Measurements from ENCODE around the gene IRF2. TPM values are rescaled to one million over a fixed set of nuclear protein-coding genes. Genes with fewer than 3 reads are reported as not detected.
"Not testable (repeated sequence)": the region's sequence is repeated elsewhere in the genome, so short reads cannot be mapped to it uniquely, and the experiment has no call there.

Gene IRF2
- total RNA-seq, 1 donor from 2014 or later: 19.7 TPM

DNA sequence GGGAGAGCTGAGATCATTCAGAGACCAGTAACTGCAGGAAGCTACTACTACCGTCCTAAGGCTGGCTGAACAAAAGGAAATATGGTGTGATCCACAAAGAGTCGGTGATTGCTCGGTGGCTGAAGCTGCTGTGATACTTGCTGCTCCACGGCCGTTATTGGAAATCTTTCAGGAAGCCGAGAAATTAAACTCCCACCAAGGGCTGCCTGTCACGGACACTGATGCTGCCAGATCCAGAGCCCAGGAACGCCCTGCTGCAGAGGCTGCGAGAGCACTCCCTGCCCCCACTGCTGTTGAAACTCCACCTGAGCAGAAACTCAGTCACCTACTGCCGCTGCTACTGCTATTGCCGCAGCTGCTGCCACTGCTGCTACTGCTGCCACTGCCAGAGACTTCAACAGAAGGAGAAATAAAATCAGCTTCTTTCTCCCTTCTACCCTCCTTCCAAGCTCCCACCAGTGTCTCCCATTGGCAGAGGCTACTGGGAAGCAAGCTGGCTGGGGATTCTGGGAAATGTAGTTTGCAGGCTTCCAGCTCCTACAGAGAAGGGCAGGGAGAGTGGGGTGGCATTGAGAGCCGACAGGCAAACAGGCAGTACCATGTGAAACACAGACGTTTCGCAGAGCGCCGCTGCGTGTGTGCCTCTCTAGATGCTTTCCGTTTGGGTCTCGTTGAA, 130.7 kb downstream of the IRF2 start:
- no peaks in the 10 kb centered on the region for H3K27me3 Mint-ChIP-seq
- no peak for DNase-seq (ENCODE audit: extremely low spot score, unreplicated experiment)
- peak overlapping the region; percentile 95 for H3K4me3 Mint-ChIP-seq
- H3K27ac Mint-ChIP-seq: peak overlapping the region; percentile 92
- H3K9me3 Mint-ChIP-seq: no peaks in the 10 kb centered on the region
- H3K4me1 Mint-ChIP-seq (ENCODE audit: unreplicated experiment): peaks cover 37% of the 10 kb centered on the region
- no peaks in the 10 kb centered on the region for H3K36me3 Mint-ChIP-seq
- TF ChIP-seq, protein P1, sequence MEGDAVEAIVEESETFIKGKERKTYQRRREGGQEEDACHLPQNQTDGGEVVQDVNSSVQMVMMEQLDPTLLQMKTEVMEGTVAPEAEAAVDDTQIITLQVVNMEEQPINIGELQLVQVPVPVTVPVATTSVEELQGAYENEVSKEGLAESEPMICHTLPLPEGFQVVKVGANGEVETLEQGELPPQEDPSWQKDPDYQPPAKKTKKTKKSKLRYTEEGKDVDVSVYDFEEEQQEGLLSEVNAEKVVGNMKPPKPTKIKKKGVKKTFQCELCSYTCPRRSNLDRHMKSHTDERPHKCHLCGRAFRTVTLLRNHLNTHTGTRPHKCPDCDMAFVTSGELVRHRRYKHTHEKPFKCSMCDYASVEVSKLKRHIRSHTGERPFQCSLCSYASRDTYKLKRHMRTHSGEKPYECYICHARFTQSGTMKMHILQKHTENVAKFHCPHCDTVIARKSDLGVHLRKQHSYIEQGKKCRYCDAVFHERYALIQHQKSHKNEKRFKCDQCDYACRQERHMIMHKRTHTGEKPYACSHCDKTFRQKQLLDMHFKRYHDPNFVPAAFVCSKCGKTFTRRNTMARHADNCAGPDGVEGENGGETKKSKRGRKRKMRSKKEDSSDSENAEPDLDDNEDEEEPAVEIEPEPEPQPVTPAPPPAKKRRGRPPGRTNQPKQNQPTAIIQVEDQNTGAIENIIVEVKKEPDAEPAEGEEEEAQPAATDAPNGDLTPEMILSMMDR (conservative IDR thresholded peaks at IDR 0.05): no peak

DNA sequence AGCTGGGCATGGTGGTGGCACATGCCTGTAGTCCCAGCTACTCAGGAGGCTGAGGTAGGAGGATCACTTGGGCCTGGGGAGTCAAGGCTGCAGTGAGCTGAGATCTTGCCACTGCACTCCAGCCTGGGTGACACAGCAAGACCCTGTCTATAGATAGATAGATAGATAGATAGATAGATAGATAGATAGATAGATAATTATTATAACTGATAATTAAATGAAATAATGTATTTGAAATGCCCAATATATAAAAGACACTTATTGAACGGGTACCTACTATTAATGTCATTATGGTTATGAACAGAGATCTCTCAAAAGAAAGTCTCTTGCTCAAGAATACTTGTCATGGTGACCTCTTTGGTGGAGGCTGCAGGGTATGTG, 131.5 kb downstream of the IRF2 start:
- H3K36me3 Mint-ChIP-seq; H3K27me3 Mint-ChIP-seq; DNase-seq (ENCODE audit: extremely low spot score, unreplicated experiment); H3K9me3 Mint-ChIP-seq: not testable (repeated sequence)
- Mint-ChIP-seq H3K4me3 (peak overlapping the region; percentile 95), H3K27ac (peak overlapping the region; percentile 92), H3K4me1 (ENCODE audit: unreplicated experiment) (peaks cover 29% of the 10 kb centered on the region)

DNA sequence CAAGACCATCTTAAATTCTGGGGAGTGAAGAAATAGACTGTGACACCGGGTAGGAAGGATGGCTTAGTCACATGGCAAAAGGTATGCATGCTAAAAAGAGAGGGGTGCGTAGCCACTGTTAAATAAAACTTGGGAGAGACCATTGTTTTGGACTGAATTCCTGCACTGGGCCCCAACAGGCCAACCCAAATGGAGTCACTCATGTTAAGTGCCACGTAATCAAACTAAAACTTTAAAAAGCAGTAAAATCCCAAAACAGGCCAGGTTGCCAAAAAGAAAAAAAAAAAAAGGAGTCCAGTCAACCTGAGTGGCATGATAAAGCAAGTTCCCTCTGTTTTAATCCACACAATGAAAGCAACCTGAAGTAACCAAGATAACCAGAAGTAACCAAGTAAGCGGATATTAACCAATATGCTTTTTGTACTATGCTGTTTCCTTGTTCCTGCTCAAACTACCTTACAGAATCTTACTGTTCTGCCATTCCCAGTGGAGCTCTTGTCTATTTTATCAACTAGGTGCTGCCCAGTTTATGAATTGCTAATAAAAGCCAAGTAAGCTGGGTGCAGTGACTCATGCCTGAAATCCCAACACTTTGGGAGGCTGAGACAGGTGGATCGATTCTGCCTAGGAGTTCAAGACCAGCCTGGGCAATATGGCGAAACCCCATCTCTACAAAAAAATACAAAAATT, 132.0 kb downstream of the IRF2 start:
- Mint-ChIP-seq H3K36me3 (no peaks in the 10 kb centered on the region), H3K4me1 (ENCODE audit: unreplicated experiment) (peaks cover 24% of the 10 kb centered on the region), H3K9me3 (peaks cover 5% of the 10 kb centered on the region), H3K27me3 (no peaks in the 10 kb centered on the region), H3K27ac (no peak overlapping the region), H3K4me3 (peak overlapping the region; percentile 66)
- no peak for DNase-seq (ENCODE audit: extremely low spot score, unreplicated experiment)
- TF ChIP-seq, protein P1 (conservative IDR thresholded peaks at IDR 0.05): no peak

DNA sequence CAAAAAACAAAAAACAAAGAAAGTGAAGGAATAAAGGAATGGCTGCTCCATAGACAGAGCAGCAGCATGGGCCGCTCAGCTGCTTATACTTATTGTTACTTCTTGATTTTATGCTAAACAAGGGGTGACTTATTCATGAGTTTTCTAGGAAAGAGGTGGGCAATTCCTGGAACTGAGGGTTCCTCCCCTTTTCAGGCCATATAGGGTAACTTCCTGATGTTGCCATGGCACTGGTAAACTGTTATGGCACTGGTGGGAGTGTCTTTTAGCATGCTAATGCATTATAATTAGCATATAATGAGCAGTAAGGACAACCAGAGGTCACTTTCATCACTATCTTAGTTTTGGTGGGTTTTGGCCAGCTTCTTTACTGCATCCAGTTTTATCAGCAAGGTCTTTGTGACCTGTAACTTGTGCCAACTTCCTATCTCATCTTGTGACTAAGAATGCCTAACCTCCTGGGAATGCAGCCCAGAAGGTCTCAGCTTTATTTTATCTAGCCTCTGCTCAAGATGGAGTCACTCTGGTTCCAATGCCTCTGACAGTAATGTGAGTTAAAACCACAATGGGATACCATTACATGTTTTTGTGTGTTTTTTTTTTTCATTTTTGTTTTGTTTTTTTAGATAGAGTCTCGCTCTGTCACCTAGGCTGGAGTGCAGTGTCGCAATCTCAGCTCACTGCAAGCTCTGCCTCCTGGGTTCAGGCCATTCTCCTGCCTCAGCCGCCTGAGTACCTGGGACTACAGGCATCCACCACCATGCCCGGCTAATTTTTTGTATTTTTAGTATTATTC, 134.8 kb downstream of the IRF2 start:
- not testable (repeated sequence) for H3K27me3 Mint-ChIP-seq; H3K4me3 Mint-ChIP-seq; DNase-seq (ENCODE audit: extremely low spot score, unreplicated experiment); H3K27ac Mint-ChIP-seq; H3K36me3 Mint-ChIP-seq; H3K9me3 Mint-ChIP-seq
- peaks cover 14% of the 10 kb centered on the region for H3K4me1 Mint-ChIP-seq (ENCODE audit: unreplicated experiment)

DNA sequence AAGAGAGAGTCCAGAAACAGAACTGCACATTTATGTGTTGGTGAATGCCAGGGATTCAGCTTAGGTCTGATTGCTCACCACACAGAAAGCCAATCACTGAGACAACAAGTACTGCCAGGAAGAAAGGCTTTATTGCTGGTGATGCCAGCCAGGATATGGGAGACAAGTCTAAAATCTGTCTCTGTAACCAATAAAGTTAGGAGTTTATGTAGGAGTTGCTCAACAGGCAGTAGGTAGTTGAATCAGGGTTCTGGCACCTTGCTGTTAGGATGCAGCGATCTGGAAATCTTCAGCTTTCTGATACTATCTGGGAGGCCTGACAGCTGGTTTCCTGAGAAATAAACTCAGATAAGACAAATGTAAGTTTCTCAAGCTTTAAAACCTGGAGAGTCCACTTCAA, 136.4 kb downstream of the IRF2 start:
- no peaks in the 10 kb centered on the region for H3K27me3 Mint-ChIP-seq
- peaks cover 5% of the 10 kb centered on the region for H3K9me3 Mint-ChIP-seq
- H3K4me3 Mint-ChIP-seq: no peak overlapping the region
- no peaks in the 10 kb centered on the region for H3K4me1 Mint-ChIP-seq (ENCODE audit: unreplicated experiment)
- no peak overlapping the region for H3K27ac Mint-ChIP-seq
- DNase-seq (ENCODE audit: extremely low spot score, unreplicated experiment): no peak
- H3K36me3 Mint-ChIP-seq: no peaks in the 10 kb centered on the region
- TF ChIP-seq, protein P1 (conservative IDR thresholded peaks at IDR 0.05): no peak

Other genes with a start within 250 kb of the IRF2 start
- 38.9 and 40.8 TPM in 2 replicates for gene CASP3, start 174.9 kb upstream of the IRF2 start, total RNA-seq (ENCODE audit: low replicate concordance)
- gene PRIMPOL, start 175.2 kb upstream of the IRF2 start, total RNA-seq (ENCODE audit: low replicate concordance): 10.7 and 24.6 TPM in 2 replicates

All from type B pancreatic cell (in vitro differentiated cells).